ENCODE data around the gene ATP1B3. TPM values are rescaled to one million over a fixed set of nuclear protein-coding genes. Genes with fewer than 3 reads are reported as not detected.

The ATP1B3 gene
- 170 to 213 TPM (median 196 TPM) in 5 replicates for total RNA-seq (2022; extraction: Qiagen RNA extraction)

DNA sequence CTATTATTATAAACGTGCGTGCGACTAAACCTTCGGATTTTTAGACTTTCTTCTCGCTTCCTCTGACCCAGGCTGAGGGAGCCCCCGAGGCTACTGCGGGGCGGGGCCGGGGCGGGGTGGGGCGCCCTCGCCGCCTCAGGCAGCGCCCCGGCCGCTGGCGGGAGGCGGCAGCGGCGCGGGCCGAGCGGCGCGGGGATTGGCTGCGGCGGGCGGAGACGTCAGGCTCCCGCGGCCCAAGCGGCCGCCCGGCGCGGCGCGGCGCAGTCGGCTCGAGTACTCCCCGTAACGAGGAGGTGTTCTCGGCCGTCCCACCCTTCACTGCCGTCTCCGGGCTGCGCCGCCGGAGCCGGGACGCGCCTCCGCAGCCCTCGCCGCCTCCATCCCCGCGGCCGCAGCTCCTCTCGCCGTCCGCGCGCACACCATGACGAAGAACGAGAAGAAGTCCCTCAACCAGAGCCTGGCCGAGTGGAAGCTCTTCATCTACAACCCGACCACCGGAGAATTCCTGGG lies at the start of gene ATP1B3:
Gene ATP1B3 (plus strand): TSS at position 263 of the 510 bp plus-strand sequence. CDS start 159 bp downstream, at position 422.

Other genes starting within 250 kb of the ATP1B3 start
- gene RNF7, start 138.3 kb upstream of the ATP1B3 start, total RNA-seq (2022; extraction: Qiagen RNA extraction) = 113 to 150 TPM (median 117 TPM) in 5 replicates
- not detected in 5 replicates for gene GRK7, start 113.2 kb upstream of the ATP1B3 start, total RNA-seq (2022; extraction: Qiagen RNA extraction)

All from A549 treated with dexamethasone at 1 μM for 4 hours (cell line).